A673 (cell line): Measurements from ENCODE around the gene NAP1L5.

Source experiments
- EZH2 ChIP-seq: fragments of 200-600 bp; sonication (generic); IDR thresholded peaks from 2 replicates; pipeline ENCODE4 v1.6.1; 2017; ENCODE audit warnings: borderline replicate concordance, low read depth, mild to moderate bottlenecking, mixed read lengths, antibody characterized with exemption, low read length; ENCODE audit not compliant: poor library complexity, severe bottlenecking
- TF ChIP-seq, protein P1 (sequence below): fragments of 300-800, 200-600 bp; sonication (generic); conservative IDR thresholded peaks from 2 replicates; pipeline ENCODE4 v1.5.1; 2017; ENCODE audit warnings: low read depth, mild to moderate bottlenecking, antibody characterized with exemption, low read length, moderate library complexity, mixed read lengths

DNA sequence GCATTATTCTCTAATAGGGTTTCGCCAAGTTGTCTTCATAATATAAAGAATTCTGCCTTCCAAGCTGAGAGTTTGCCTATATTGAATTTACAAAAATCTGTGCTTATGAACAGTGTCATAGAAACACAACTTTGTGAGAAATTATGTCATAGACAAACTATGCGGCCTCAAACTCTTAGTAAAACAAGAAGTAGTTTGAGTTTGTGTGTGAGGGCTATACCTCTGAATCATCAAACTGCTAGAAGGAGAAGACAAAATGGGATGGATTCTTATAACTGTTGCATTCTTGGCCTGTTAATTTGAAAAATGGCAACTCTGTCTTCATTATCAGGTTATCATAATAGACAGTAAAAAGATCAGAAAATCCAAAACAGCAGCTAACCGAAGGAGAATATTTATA lies 46.1 kb upstream of the NAP1L5 start:
- TF ChIP-seq, protein P1, sequence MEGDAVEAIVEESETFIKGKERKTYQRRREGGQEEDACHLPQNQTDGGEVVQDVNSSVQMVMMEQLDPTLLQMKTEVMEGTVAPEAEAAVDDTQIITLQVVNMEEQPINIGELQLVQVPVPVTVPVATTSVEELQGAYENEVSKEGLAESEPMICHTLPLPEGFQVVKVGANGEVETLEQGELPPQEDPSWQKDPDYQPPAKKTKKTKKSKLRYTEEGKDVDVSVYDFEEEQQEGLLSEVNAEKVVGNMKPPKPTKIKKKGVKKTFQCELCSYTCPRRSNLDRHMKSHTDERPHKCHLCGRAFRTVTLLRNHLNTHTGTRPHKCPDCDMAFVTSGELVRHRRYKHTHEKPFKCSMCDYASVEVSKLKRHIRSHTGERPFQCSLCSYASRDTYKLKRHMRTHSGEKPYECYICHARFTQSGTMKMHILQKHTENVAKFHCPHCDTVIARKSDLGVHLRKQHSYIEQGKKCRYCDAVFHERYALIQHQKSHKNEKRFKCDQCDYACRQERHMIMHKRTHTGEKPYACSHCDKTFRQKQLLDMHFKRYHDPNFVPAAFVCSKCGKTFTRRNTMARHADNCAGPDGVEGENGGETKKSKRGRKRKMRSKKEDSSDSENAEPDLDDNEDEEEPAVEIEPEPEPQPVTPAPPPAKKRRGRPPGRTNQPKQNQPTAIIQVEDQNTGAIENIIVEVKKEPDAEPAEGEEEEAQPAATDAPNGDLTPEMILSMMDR, result no peak
- no peak for TF ChIP-seq EZH2
